Measurements from ENCODE around the gene FREM2. TPM values are rescaled to one million over a fixed set of nuclear protein-coding genes. Genes with fewer than 3 reads are reported as not detected.

Gene FREM2
- total RNA-seq, 1 donor from 2014 or later, result 4.6 TPM

- TF ChIP-seq CTCF (IDR thresholded peaks at IDR 0.05; ENCODE audit: unreplicated experiment), result no peak
- no peak overlapping the region for H3K4me3 Mint-ChIP-seq (ENCODE audit: unreplicated experiment)
- no peak for DNase-seq (ENCODE audit: low spot score)
- no peaks in the 10 kb centered on the region for H3K36me3 Mint-ChIP-seq (ENCODE audit: low read depth, unreplicated experiment)
- H3K27me3 Mint-ChIP-seq (ENCODE audit: unreplicated experiment), result peaks cover 2% of the 10 kb centered on the region
- no peaks in the 10 kb centered on the region for H3K9me3 Mint-ChIP-seq (ENCODE audit: unreplicated experiment)
- H3K4me1 Mint-ChIP-seq (ENCODE audit: unreplicated experiment), result peaks cover 7% of the 10 kb centered on the region
- no peak overlapping the region for H3K27ac Mint-ChIP-seq (ENCODE audit: unreplicated experiment)
Observed at GRCh38 chr13:38922170-38922569, 235.3 kb downstream of the FREM2 start.

DNA sequence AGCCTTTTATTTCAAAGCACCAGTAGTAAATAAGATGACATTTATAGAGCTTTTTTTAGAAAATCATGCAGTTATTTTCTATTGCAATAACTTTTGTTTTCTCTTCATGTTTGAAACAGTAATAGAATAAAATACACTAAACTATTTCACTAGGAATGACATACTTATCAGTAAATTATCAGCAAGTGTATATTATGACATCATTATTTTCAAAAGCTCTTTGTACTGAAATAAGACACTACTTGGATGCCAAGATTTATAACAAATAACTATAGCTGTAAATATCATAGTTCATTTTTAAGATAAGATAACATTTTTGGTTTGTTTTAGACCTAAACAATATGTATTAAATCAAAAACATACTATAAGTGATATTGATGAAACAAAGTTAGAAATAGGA is 246.9 kb downstream of the FREM2 start:
- DNase-seq (ENCODE audit: low spot score), result no peak
- H3K27ac Mint-ChIP-seq (ENCODE audit: unreplicated experiment), result no peak overlapping the region
- TF ChIP-seq CTCF (IDR thresholded peaks at IDR 0.05; ENCODE audit: unreplicated experiment), result no peak
- peaks cover 17% of the 10 kb centered on the region for H3K4me1 Mint-ChIP-seq (ENCODE audit: unreplicated experiment)
- H3K9me3 Mint-ChIP-seq (ENCODE audit: unreplicated experiment), result no peaks in the 10 kb centered on the region
- no peaks in the 10 kb centered on the region for H3K27me3 Mint-ChIP-seq (ENCODE audit: unreplicated experiment)
- H3K36me3 Mint-ChIP-seq (ENCODE audit: low read depth, unreplicated experiment), result no peaks in the 10 kb centered on the region
- H3K4me3 Mint-ChIP-seq (ENCODE audit: unreplicated experiment), result no peak overlapping the region

Data from endothelial cell (in vitro differentiated cells).